ENCODE measurements around the gene GPC1.

The GPC1 gene

GRCh38 chr2:240432820-240433801 lies 2.4 kb upstream of the GPC1 start:
- H3K4me1 ChIP-seq (ENCODE audit: control insufficient read depth, insufficient read depth, low read length): peaks cover 4% of the 10 kb centered on the region; the same call in 1 of the 2 replicates
- no peaks in the 10 kb centered on the region for H3K36me3 ChIP-seq (ENCODE audit: control insufficient read depth in 2 of 2, insufficient read depth in 1 of 2, low read length in 2 of 2)
- ChIA-PET CTCF (no interaction called here), POLR2A (interaction anchor here (0.6 kb wide), 1 partner anchor 52 kb away, joined by 4 read pairs; no protein-coding TSS in a partner anchor)
- H3K27ac ChIP-seq (ENCODE audit: extremely low read depth, low read depth, low read length): no peak overlapping the region
- H3K4me3 ChIP-seq (ENCODE audit: low read depth, low read length): no peak overlapping the region
- TF ChIP-seq MZF1 (tag by site-specific recombination; IDR thresholded peaks at IDR 0.05; ENCODE audit: borderline replicate concordance): no peak
- TF ChIP-seq ZBTB10 (tag by site-specific recombination; IDR thresholded peaks at IDR 0.05): no peak
- TF ChIP-seq, protein P1, sequence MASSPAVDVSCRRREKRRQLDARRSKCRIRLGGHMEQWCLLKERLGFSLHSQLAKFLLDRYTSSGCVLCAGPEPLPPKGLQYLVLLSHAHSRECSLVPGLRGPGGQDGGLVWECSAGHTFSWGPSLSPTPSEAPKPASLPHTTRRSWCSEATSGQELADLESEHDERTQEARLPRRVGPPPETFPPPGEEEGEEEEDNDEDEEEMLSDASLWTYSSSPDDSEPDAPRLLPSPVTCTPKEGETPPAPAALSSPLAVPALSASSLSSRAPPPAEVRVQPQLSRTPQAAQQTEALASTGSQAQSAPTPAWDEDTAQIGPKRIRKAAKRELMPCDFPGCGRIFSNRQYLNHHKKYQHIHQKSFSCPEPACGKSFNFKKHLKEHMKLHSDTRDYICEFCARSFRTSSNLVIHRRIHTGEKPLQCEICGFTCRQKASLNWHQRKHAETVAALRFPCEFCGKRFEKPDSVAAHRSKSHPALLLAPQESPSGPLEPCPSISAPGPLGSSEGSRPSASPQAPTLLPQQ (tag by site-specific recombination; IDR thresholded peaks at IDR 0.05): no peak
- TF ChIP-seq ZNF549 (tag by site-specific recombination; IDR thresholded peaks at IDR 0.05): no peak
- no peak for TF ChIP-seq ZSCAN16 (tag by site-specific recombination; IDR thresholded peaks at IDR 0.05)
- no peak for TF ChIP-seq WT1 (tag by site-specific recombination; IDR thresholded peaks at IDR 0.05)
- TF ChIP-seq ZNF561 (tag by site-specific recombination; IDR thresholded peaks at IDR 0.05; ENCODE audit: borderline replicate concordance): no peak
- TF ChIP-seq, protein P2, sequence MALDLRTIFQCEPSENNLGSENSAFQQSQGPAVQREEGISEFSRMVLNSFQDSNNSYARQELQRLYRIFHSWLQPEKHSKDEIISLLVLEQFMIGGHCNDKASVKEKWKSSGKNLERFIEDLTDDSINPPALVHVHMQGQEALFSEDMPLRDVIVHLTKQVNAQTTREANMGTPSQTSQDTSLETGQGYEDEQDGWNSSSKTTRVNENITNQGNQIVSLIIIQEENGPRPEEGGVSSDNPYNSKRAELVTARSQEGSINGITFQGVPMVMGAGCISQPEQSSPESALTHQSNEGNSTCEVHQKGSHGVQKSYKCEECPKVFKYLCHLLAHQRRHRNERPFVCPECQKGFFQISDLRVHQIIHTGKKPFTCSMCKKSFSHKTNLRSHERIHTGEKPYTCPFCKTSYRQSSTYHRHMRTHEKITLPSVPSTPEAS (tag by site-specific recombination; IDR thresholded peaks at IDR 0.05): no peak
- H3K9me3 ChIP-seq (ENCODE audit: control insufficient read depth, insufficient read depth, low read depth, low read length): no peaks in the 10 kb centered on the region

DNA sequence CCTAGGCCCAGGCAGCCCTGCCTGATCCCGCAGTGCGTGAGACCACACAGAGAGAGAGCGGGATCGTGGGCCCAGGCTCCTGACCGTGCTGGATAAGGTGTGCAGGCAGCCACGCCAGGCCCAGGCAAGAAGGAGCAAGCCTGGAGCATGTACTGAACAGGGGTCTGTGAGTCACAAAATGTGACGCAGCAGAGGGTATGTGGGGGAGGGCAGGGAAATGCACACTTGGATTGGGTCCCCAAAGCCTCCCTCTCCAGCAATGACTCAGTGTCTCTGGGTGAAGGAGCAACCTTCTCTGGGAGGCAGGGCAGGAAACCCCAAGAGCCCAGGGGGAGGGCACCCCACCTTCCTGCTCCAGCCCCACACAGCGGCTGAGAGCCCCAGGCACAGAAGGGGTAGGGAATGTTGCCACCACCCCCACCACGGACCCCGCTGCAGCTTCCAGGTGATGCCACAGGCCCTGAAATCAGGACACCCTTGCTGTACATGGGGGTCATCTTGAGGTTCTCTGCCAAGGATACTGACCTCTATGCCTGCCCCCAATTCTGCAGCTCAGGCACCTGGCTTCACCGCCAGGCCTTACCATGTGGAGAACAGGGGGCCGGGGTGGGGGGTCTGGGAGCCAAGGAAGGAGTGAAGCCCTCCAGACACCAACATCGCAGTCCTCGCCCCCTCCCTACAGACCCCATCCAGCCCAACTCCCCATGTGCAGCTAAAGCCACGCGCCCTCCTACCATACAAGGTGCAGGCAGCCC lies 1.3 kb upstream of the GPC1 start:
- TF ChIP-seq ZNF266 (tag by site-specific recombination; IDR thresholded peaks at IDR 0.05; ENCODE audit: low read depth): peak; percentile 98
- no peak for TF ChIP-seq ZNF544 (tag by site-specific recombination; IDR thresholded peaks at IDR 0.05)
- no peak for TF ChIP-seq ZNF16 (tag by site-specific recombination; IDR thresholded peaks at IDR 0.05; ENCODE audit: low read depth)
- TF ChIP-seq ZNF302 (tag by site-specific recombination; IDR thresholded peaks at IDR 0.05; ENCODE audit: low read depth): no peak
- no peak for TF ChIP-seq ZNF155 (tag by site-specific recombination; IDR thresholded peaks at IDR 0.05)
- peak; percentile 52; the same call in 1 of the 2 replicates for TF ChIP-seq ZNF398 (tag by site-specific recombination; IDR thresholded peaks at IDR 0.05)
- ChIA-PET POLR2A (no interaction called here), CTCF (interaction anchor here (0.6 kb wide), 1 partner anchor 27 kb away, joined by 4 read pairs; no protein-coding TSS in a partner anchor)
- H3K36me3 ChIP-seq (ENCODE audit: control insufficient read depth in 2 of 2, insufficient read depth in 1 of 2, low read length in 2 of 2): no peaks in the 10 kb centered on the region
- no peaks in the 10 kb centered on the region for H3K9me3 ChIP-seq (ENCODE audit: control insufficient read depth, insufficient read depth, low read depth, low read length)
- H3K27ac ChIP-seq (ENCODE audit: extremely low read depth, low read depth, low read length): no peak overlapping the region
- peaks cover 4% of the 10 kb centered on the region; the same call in 1 of the 2 replicates for H3K4me1 ChIP-seq (ENCODE audit: control insufficient read depth, insufficient read depth, low read length)
- no peak overlapping the region for H3K4me3 ChIP-seq (ENCODE audit: low read depth, low read length)

Measured in HEK293 (cell line).